Activated T-helper 1 cell treated with anti-CD3 and anti-CD28 coated beads, Interleukin-12 subunit alpha, Interleukin-12 subunit beta, Interleukin-2, Interleukin-4 antibody, amounts not matched to agents 30 ng/mL and 10 ng/mL and 1 ng/mL, durations not matched to agents 14 hours and 24 hours and 36 hours (primary cell): ENCODE measurements around the gene ADORA2A. TPM values are rescaled to one million over a fixed set of nuclear protein-coding genes. Genes with fewer than 3 reads are reported as not detected.
A peak's percentile ranks its signal among the peaks of the same experiment; 100 is the strongest.

ENCODE experiments used
- DNase-seq: peaks from one replicate; pipeline ENCODE4 v3.0.0; 2021; ENCODE audit warnings: low spot score
- H3K27ac Mint-ChIP-seq: one replicate; pipeline ENCODE4 v1.8.0; 2021; ENCODE audit warnings: mild to moderate bottlenecking, mixed read lengths
- H3K27me3 Mint-ChIP-seq: one replicate; pipeline ENCODE4 v1.8.0; 2022; ENCODE audit warnings: mild to moderate bottlenecking, moderate library complexity, mixed read lengths; ENCODE audit not compliant: insufficient read depth
- H3K36me3 Mint-ChIP-seq: one replicate; pipeline ENCODE4 v1.8.0; 2021; ENCODE audit warnings: low read depth, mixed read lengths
- H3K4me1 Mint-ChIP-seq: one replicate; pipeline ENCODE4 v1.8.0; 2021; ENCODE audit warnings: low read depth, mixed read lengths
- H3K4me3 Mint-ChIP-seq: one replicate; pipeline ENCODE4 v1.8.0; 2021; ENCODE audit warnings: mild to moderate bottlenecking, moderate library complexity, mixed read lengths
- H3K9me3 Mint-ChIP-seq: one replicate; pipeline ENCODE4 v1.8.0; 2021; ENCODE audit warnings: mixed read lengths
- intact Hi-C: fragments of 100-400 bp; cut with micrococcal nuclease; formaldehyde crosslinking; loops from one replicate; pipeline ENCODE4 v1.15.1; 2024
- total RNA-seq: library from RNA; stranded (reverse); gene quantifications from 2 replicates; pipeline ENCODE4 v1.2.3, GENCODE V29; 2022

The ADORA2A gene
- total RNA-seq, result 27.3 and 27.7 TPM in 2 replicates

DNA sequence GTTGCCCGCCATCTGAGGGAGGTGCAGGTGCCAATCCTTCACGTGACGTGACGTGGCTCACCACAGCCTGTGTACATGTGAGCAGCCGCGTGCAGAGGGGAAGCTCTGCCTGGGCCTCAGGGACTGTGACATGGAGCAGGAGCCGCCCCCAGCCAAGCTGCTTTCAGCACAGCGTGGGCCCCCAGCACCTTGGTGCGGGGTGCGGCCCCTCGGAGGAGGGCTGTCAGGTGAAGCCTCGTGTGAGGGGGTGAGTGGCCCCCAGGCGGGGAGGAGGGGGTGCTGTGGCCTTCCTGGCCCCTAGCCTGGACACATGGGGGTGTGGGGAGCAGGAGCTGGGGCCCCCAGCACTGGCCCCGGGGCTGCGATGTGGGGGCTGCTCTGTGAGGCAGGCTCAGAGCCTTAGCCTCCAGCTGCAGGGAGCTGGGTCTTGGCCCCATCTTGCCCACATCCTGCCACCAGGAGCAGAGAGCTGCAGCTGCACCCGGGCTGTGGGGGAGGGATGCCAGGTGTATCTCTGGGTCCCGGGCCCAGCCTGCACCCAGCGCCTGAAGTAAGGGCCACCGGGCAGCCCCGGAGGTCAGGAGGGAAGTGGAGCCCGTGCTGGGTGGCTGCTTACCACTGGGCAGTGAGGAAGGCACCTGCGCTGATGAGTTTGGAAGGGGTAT is at the start of gene ADORA2A:
Gene ADORA2A, plus strand, starts transcription at position 100 of the 665 bp plus-strand sequence. CDS start 5,806 bp downstream, outside the sequence.
- Mint-ChIP-seq H3K4me1 (peaks cover 65% of the 10 kb centered on the region), H3K9me3 (no peaks in the 10 kb centered on the region), H3K4me3 (peak within 1 kb of the TSS; percentile 87), H3K27me3 (peaks cover 3% of the 10 kb centered on the region), H3K36me3 (peaks cover 16% of the 10 kb centered on the region), H3K27ac (peak within 1 kb of the TSS; percentile 99)
- peak; percentile 71 for DNase-seq
- intact Hi-C loops, result loop anchor here (5.0 to 10.0 kb wide), 2 partner anchors 40 to 233 kb away; no protein-coding TSS in a partner anchor

DNA sequence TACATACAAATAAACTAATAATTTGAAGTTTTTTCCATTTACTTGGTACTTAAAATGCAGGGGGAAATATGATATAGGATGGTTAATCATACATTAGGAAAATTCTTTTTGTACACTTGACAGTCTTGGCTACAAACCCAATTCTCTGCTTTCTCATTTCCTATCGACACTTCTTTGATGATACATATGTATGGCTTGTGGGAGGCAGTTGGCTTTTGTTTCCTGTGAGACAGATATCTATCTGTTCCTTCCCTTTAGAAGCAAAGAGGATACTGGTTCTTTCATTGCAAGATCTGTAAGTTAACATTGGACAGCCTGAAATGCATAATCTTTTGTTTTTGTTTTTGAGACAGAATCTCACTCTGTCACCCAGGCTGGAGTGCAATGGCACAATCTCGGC is 47.9 kb upstream of the ADORA2A start:
- peak overlapping the region; percentile 35 for H3K27ac Mint-ChIP-seq
- H3K27me3 Mint-ChIP-seq, result no peaks in the 10 kb centered on the region
- peaks cover 30% of the 10 kb centered on the region for H3K4me1 Mint-ChIP-seq
- H3K36me3 Mint-ChIP-seq, result peaks cover 20% of the 10 kb centered on the region
- intact Hi-C loops, result loop anchor here (5.0 kb wide), 1 partner anchor 52 kb away; no protein-coding TSS in a partner anchor
- no peak overlapping the region for H3K4me3 Mint-ChIP-seq
- H3K9me3 Mint-ChIP-seq, result peaks cover 5% of the 10 kb centered on the region
- DNase-seq, result no peak

DNA sequence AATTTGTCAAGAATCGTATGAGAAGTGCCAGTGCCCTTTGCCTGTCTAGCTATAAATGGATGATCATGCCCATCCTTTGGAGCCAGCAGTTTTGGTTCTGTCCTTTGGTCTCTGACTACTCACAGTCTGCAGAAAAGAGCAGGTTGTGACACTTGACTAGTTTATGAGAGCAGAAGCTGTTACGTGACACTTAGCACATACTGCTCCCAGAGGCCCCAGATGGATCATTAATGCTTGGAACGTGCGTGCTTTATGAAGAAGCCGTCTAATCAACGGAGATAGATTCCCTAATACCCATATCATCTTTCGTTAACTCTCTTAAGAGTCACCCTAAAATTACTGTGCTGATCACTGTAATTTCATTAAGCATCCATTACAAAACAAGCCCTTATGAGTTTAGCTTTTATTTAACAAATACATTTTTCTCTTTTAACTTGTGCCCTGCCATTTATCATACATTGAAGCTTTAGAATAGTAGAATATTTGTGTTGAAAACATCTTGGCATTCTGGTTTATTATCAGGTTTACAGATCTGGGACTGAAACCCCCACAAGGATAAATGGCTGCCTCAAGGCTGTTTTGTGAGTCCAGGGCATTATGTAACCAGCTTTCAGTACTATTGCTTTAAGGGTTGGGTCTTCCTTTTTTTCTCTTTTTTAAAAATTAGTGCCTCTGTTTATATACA is 47.0 kb upstream of the ADORA2A start:
- Mint-ChIP-seq H3K4me3 (no peak overlapping the region), H3K27me3 (no peaks in the 10 kb centered on the region), H3K27ac (no peak overlapping the region), H3K36me3 (peaks cover 16% of the 10 kb centered on the region), H3K4me1 (peaks cover 30% of the 10 kb centered on the region), H3K9me3 (no peaks in the 10 kb centered on the region)
- intact Hi-C loops, result no loop called here
- DNase-seq, result no peak

DNA sequence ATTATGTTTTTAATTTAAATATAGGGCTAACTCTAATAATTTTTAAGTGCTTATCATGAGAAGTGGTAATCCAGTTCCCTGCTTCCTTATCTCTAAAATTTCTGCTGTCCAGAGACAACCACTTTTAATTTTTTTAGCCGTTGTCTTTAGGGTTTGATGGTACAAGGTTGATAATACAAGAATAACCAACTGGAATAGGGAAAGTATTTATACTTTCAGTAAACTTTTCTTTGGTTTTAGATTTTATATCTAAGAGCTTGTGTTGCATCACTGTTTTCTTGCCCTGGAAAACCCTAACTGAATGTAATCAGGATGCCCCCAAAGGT is 46.5 kb upstream of the ADORA2A start:
- no peak overlapping the region for H3K27ac Mint-ChIP-seq
- H3K4me1 Mint-ChIP-seq, result peaks cover 30% of the 10 kb centered on the region
- H3K9me3 Mint-ChIP-seq, result no peaks in the 10 kb centered on the region
- H3K27me3 Mint-ChIP-seq, result no peaks in the 10 kb centered on the region
- intact Hi-C loops, result no loop called here
- H3K36me3 Mint-ChIP-seq, result peaks cover 15% of the 10 kb centered on the region
- no peak overlapping the region for H3K4me3 Mint-ChIP-seq
- no peak for DNase-seq

DNA sequence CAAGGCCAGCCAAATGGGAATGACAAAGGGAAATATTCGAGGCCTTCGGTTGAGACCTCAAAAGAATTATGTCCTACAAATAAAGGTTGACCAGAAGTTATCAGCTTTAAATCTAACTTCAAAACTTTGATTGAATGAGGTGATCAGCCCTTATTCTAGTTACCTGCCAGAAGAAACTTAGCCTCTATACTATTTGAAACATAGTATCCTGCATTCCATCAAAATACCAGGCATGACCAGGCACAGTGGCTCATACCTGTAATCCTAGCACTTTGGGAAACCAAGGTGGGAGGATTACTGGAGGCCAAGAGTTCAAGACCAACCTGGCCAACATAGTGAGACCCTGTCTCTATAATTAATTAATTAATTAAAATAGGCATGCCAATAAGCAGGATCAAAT is 44.3 kb upstream of the ADORA2A start:
- no peak overlapping the region for H3K4me3 Mint-ChIP-seq

DNA sequence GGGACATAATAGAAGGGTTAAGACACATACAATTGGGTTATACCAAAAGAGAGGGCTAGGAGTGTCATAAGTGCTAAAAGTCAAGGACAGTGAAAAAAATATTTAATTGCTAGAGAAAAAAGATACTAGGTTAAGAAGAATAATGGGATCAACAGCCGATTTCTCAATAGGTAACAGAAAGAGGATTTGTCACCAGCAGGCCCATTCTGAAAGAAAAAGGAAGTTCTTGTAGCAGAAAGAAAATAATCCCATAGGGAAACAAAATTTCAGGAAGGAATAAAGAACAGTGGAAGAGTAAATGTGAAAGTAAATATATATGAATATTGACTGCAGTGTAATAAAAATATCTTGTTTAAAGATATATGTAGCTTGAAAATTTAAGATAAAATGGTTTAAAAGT is 43.3 kb upstream of the ADORA2A start:
- no peak overlapping the region for H3K27ac Mint-ChIP-seq
- no peak for DNase-seq
- no peaks in the 10 kb centered on the region for H3K9me3 Mint-ChIP-seq
- intact Hi-C loops, result no loop called here
- peaks cover 12% of the 10 kb centered on the region for H3K4me1 Mint-ChIP-seq
- H3K4me3 Mint-ChIP-seq, result no peak overlapping the region
- no peaks in the 10 kb centered on the region for H3K27me3 Mint-ChIP-seq
- H3K36me3 Mint-ChIP-seq, result peaks cover 5% of the 10 kb centered on the region

More for the DNA sequence above, 44.3 kb upstream of the ADORA2A start:
- Mint-ChIP-seq H3K36me3 (peaks cover 4% of the 10 kb centered on the region), H3K4me1 (peaks cover 12% of the 10 kb centered on the region), H3K27ac (no peak overlapping the region), H3K9me3 (no peaks in the 10 kb centered on the region), H3K27me3 (no peaks in the 10 kb centered on the region)
- no peak for DNase-seq
- intact Hi-C loops, result no loop called here

DNA sequence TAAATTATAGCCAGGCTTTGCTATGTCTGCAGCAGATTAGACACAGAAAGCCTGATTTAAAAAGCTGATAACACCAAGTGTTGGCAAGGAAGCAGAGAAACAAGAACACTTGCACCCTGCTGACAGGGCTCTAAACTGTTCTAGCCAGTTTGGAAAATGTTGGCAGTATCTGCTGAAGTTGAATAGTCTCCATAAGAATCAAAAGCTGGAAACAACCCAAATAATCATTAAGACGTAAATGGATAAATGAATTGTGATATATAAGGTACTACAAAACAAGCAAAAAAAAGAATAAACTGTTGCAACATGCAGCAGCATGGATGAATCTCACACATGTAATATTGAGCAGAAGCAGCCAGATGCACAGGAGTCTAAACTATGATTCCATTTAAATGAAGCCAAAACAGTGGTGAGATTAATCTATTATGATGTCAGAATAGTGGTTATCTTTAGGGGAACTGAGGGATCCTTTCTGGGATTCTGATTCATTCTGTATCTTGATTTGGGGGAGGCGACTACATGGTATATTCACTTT is 40.4 kb upstream of the ADORA2A start:
- Mint-ChIP-seq H3K4me3 (no peak overlapping the region), H3K4me1 (peaks cover 11% of the 10 kb centered on the region), H3K27me3 (no peaks in the 10 kb centered on the region), H3K36me3 (peaks cover 9% of the 10 kb centered on the region), H3K27ac (no peak overlapping the region), H3K9me3 (no peaks in the 10 kb centered on the region)
- intact Hi-C loops, result no loop called here
- DNase-seq, result no peak

DNA sequence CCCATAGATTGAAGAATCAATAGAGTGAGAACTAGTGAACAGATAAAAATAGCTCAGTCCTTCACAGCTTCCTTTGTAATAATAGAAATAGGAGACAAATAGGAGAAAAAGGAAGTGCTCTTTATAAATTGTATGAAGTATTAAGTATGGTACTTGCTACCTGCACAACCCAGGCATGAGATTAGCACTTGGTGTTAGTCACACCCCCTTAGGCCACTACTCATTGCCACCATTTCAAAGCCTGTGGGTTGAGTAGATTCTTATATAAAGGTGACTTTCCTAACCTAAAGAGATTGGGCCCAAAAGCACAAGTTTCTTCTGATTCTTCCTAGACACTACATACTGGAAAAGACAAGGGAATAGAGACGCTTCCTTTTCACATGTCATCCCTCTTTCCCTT is 37.7 kb upstream of the ADORA2A start:
- no peaks in the 10 kb centered on the region for H3K9me3 Mint-ChIP-seq
- H3K27ac Mint-ChIP-seq, result no peak overlapping the region

DNA sequence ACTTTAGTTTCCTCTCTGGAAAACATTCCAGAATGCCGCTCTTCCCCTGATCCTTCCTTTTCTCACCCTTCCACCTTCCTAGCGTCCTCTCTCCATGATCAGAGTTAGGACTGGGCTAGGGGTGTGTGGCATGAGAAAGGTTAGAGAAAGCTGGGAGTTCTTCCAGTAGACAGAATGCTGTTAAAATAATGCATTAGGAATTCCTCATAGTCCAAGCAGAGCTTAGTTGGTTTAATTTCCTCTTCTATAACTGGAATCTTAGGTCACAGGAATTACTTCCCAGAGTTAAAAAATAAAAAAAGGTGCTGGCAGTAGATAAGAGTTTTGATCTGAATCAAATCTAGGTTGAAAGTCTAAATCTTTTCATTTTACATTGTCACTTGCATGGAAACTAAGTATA is 37.2 kb upstream of the ADORA2A start:
- H3K9me3 Mint-ChIP-seq, result no peaks in the 10 kb centered on the region
- intact Hi-C loops, result no loop called here
- H3K4me3 Mint-ChIP-seq, result no peak overlapping the region
- peaks cover 20% of the 10 kb centered on the region for H3K4me1 Mint-ChIP-seq
- no peaks in the 10 kb centered on the region for H3K27me3 Mint-ChIP-seq
- H3K36me3 Mint-ChIP-seq, result peaks cover 13% of the 10 kb centered on the region
- no peak for DNase-seq
- H3K27ac Mint-ChIP-seq, result no peak overlapping the region

More for the DNA sequence above, 37.7 kb upstream of the ADORA2A start:
- Mint-ChIP-seq H3K36me3 (peaks cover 12% of the 10 kb centered on the region), H3K4me3 (no peak overlapping the region), H3K4me1 (peaks cover 20% of the 10 kb centered on the region), H3K27me3 (no peaks in the 10 kb centered on the region)
- no peak for DNase-seq
- intact Hi-C loops, result no loop called here

DNA sequence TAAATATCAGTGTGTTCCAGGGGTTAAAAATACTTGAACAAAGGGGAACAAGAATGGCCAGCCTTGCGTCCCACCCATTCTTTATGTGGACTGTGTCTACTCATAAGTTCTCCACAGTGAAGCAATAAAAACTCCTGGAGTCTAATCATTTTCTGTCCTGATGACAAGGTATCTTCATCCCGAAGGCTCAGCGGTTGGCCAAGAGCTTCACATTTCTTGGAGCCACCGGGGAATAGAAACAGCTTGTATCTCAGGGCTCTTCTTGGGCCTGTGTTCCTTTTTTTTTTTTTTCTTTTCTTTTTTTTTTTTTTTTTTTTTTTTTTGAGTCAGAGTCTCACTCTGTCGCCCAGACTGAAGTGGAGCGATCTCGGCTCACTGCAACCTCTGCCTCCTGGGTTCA is 36.8 kb upstream of the ADORA2A start:
- no peak overlapping the region for H3K4me3 Mint-ChIP-seq
- no peak for DNase-seq
- H3K36me3 Mint-ChIP-seq, result peaks cover 12% of the 10 kb centered on the region
- intact Hi-C loops, result no loop called here
- H3K4me1 Mint-ChIP-seq, result peaks cover 20% of the 10 kb centered on the region
- H3K9me3 Mint-ChIP-seq, result no peaks in the 10 kb centered on the region
- H3K27me3 Mint-ChIP-seq, result no peaks in the 10 kb centered on the region
- no peak overlapping the region for H3K27ac Mint-ChIP-seq

DNA sequence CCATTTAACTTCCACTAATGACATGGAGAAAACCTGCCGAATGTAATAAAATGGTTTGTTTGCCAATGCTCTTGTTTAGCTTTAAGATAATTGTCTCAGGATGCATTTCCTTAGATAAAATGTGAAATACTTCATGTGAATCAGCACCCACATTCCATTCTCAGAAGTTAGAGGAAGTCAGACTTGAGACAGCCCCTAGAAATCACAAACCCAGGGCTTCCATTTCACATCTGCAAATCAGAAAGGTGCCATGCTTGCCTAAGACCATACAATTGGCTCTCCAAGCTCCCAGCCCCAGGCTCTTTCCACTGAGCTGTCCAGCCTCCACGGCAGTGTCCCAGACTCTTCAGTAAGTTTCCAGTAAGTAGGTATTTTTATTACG is 35.6 kb upstream of the ADORA2A start:
- no peak overlapping the region for H3K4me3 Mint-ChIP-seq
- intact Hi-C loops, result no loop called here
- DNase-seq, result no peak
- H3K27ac Mint-ChIP-seq, result no peak overlapping the region
- no peaks in the 10 kb centered on the region for H3K27me3 Mint-ChIP-seq
- H3K36me3 Mint-ChIP-seq, result peaks cover 13% of the 10 kb centered on the region
- peaks cover 20% of the 10 kb centered on the region for H3K4me1 Mint-ChIP-seq
- H3K9me3 Mint-ChIP-seq, result no peaks in the 10 kb centered on the region

DNA sequence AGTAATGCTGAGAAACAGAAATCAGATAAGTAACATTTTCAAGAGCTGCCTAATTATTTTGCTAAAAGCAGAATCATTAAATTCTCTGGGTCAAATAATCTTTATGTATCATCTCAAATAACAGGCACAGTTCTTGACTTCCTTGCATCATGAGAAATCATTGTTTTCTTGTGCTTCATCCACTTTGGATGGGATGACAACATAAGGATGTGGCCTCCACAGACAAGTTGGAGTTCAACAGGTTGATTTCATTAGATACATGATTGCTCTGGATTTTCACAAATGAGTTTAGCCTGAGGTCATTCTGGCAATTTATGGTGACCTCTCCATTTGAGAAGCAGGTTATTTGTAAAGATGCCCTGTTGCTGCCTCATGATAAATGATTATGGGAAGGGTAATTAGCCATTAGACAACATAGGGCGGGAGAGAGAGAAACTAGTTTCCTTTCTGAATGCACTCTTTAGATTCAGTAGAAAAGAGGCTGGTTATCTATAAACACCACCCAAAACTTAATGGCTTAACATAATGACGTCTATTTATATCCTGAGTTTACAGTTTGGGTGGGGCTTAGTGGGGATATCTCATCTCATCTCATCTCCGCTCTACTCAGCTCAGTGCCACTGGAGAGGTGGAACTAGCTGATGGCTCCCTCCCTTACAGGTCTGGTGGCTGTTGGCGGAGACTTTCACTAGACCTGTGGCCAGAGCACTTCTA is 35.0 kb upstream of the ADORA2A start:
- Mint-ChIP-seq H3K4me3 (no peak overlapping the region), H3K36me3 (peaks cover 14% of the 10 kb centered on the region), H3K27ac (no peak overlapping the region), H3K4me1 (peaks cover 20% of the 10 kb centered on the region), H3K9me3 (no peaks in the 10 kb centered on the region), H3K27me3 (no peaks in the 10 kb centered on the region)
- DNase-seq, result no peak
- intact Hi-C loops, result no loop called here

DNA sequence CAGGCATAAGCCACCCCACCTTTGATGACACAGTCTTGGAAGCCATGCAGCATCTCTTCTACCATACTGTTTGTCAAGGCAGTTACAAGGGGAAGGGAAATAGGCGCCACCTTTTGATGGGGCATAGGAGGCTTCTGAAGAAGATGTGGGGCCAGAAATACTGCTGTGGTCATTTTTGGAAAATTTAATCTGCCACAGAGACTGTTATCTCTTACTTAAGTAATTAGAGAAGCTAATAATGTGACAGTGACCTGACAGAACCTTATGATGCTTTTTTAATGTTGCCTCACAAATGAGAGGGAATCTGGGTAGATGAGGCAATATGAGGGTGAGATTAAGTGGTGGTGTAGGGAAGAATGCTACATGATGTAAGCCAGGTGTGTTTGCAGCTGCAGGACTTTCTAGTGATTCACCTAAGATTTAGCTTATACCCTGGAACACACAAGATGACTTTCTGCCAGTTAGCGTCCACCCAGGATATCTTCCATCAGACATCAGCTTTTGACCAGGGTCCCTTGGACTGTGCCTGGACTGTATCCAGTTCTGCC is 34.3 kb upstream of the ADORA2A start:
- DNase-seq, result no peak
- H3K27me3 Mint-ChIP-seq, result no peaks in the 10 kb centered on the region
- intact Hi-C loops, result no loop called here
- H3K4me3 Mint-ChIP-seq, result no peak overlapping the region
- H3K27ac Mint-ChIP-seq, result no peak overlapping the region
- peaks cover 24% of the 10 kb centered on the region for H3K4me1 Mint-ChIP-seq
- H3K36me3 Mint-ChIP-seq, result peaks cover 13% of the 10 kb centered on the region
- H3K9me3 Mint-ChIP-seq, result no peaks in the 10 kb centered on the region
